A204.1 (cell line): ENCODE data around the gene BEND5.

Source experiments
- FAIRE-seq: peaks from 2 replicates; lab custom pipeline; 2012; peaks lifted over from hg19 to GRCh38; lab: Jason Lieb, UNC

Gene BEND5

DNA sequence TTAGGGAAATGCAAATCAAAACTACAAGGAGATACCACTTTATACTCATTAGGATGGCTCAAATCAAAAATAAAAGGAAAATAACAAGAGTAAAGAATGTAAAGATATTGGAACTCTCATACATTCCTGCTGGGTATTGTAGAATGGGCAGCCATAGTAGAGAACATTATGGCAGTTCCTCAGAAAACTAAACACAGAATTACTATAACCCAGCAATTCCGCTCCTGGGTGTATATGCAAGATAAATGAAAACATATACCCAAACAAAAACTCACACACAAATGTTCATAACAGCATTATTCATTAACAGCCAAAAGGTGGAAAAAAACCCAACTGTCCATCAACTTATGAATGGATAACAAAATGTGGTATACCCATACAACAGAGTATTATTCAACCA, 11.4 kb downstream of the BEND5 start:
- FAIRE-seq, result no peak

DNA sequence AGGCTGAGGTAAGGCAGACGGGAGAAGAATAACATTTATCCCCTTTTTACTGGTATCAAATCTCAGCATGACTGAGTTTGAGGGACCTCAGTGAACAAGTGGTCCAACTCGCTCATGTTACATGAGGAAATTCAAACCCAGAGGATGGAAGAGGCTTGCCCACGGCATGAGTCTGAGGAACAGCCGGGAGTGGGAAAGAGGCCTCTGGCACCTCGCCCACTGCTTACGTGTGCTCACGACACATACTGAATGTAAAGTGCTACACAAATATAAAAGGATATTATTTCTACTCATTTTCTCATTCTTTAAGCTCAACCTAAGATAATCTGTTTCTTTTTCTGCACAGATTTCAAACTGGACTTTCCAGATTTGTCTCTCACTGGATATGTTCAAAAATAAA, 14.7 kb downstream of the BEND5 start:
- no peak for FAIRE-seq

GRCh38 chr1:48761411-48761810, 15.3 kb downstream of the BEND5 start:
- no peak for FAIRE-seq

DNA sequence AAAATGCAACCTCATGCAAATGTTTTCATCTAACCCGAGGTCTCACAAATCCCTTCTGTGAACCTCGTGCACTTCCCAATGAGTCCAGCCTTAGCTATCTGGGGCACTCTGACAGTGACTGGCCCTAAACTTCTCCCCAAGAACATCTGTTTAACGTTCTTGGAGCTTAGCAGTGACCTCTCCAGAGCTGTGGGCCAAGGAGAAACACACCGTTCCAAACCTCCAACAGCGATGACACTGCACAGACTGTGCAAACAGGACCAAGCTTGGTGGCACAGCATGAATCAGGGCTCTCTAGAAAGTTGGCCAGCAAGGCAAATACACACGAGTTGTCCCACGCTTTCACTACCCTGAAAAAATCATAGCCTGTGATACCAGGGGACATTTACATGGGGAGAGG, 15.8 kb downstream of the BEND5 start:
- FAIRE-seq, result no peak

DNA sequence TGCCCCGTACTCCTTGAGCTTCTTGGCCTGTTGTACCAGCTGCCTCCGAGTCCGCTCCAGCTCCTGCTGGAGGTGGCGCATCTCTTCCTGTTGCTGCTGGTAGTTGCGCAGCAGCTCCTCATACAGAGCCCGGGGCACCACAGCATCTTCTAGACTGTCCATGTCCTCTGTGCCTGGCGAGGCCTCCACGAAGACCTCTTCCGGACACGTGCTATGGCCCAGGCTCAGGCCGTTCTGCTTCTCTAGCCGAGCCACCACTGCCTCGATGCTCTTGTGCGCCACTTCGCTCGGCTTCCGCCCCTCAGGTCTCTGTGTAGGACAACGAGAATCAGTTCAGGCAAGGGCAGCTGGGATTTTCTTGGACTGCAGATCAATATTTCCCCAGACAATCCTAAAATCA, 17.7 kb downstream of the BEND5 start:
- FAIRE-seq, result no peak

DNA sequence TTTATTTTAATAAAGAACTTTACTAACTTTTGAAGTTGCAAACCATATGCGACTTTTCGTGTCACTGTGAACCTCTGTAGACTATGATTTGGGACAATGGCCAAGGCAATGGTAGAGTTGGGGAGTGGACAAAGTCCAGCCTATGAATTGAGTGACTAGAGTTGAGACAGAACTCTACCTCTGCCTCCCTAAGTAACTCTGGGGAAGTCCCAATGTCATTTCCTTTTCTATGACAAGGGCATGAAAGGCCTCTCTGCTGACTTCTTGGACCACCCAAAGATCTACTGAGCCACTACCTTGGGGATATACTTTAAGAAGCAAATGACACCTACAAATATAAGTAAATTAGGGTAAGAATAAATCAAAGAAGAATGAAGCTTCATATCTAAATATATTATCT, 19.3 kb downstream of the BEND5 start:
- no peak for FAIRE-seq

DNA sequence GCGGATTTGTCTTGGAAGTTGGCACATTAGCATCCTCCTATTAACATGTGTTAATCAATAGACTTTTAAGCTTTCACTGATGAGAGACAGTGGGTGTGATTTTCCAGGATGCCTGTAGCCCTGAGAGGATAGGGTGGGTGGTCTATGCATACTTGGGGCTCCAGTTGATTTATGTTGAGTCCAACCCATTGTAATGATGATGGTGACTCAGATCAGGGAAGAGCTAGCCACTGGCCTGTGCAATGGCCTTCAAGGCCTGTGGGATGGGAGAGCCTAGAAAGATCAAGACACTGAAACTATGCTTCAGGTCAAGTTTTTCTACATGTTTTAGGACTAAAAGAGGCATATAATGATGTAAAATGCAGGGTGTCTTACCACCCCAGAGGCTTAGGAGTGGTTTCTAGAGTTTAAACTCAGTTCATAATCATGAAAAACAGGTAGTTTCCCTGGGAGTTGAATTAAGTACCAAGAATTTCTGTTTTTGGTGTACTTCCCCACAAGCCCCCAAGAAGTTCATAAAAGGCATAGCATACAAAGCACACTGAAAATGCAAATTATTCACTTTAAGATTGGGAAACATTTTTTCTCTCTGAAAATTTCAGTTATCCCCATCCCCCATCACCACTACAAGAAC, 19.9 kb downstream of the BEND5 start:
- FAIRE-seq, result no peak

DNA sequence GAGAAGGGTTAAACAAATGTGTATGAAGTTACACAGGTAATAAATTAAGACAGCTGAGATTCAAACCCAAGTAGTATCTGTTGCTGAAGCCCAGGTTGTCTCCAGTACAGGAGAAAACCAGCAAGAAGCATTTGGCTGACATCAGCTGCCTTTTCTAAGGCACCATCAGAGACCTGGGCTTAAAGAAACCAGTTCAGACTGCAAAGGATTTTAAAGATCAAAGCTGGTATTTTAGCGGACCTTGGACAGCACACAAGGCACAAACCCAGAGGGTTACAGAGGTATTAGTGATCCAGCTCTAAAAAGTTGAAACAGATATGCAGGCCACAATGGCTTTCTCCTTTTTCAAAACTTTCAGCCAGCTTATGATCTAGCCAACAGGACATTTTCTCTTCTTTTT, 23.4 kb downstream of the BEND5 start:
- no peak for FAIRE-seq

- FAIRE-seq, result no peak
Measured at GRCh38 chr1:48750109-48750508, 26.6 kb downstream of the BEND5 start.

GRCh38 chr1:48749068-48749467, 27.6 kb downstream of the BEND5 start:
- no peak for FAIRE-seq

DNA sequence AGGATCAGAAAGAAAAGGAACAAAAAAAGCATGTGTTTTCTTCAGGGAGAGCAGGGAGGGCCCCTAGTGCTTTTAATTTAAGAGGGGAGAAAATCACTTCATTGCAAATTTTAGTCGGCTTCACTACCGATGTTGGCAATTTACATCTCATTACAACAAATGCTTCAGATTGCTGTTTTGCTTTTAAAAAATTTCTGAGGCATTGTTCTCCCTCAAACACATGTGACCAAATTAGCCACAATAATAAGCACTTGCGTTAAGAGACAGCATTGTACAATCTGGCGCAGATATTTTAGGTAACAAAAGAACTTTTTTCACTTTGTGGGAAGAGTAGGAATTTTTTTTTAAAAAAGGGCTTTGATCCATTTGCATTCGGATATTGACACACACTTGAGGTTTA, 29.8 kb downstream of the BEND5 start:
- FAIRE-seq, result no peak

GRCh38 chr1:48744032-48744431, 32.7 kb downstream of the BEND5 start:
- FAIRE-seq, result no peak

DNA sequence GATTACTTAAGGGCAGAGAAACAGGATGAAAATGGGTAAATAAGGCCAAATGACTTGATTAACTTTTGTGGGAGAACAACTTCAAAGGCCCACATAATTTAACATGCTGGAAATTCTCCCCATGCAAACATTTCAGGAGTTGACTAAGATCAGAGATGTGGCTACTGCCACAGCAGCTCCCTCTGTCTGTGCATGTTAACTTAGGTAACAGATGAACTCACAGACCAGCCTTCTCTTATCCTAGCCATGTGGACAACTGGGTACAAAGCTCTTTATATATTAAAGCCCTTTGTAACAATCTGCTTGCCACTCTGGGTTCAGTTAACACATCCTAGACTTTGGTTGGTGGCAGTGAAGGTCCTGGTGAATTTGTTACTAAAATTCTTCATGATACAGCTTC, 33.2 kb downstream of the BEND5 start:
- FAIRE-seq, result no peak

- FAIRE-seq, result no peak
Measured at GRCh38 chr1:48741380-48741779, 35.3 kb downstream of the BEND5 start.

DNA sequence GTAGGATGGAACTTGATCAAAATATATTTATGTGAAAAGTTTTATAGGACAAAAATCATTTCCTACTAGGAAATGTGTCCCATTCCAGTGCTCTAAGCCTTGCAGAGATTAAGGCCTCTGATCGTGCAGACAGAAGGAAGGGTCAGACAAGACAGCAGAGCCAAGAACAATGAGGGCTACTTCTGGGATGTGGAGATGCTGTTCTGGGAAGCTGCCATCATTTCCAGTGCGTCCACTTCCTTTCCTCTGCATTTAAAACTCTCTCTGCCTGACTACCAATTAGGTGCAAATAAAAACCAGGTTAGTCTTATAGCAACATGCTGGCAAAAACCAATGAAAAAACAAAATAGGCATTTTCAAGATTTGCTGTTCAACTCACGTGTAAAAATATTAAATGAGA, 36.1 kb downstream of the BEND5 start:
- FAIRE-seq, result no peak

DNA sequence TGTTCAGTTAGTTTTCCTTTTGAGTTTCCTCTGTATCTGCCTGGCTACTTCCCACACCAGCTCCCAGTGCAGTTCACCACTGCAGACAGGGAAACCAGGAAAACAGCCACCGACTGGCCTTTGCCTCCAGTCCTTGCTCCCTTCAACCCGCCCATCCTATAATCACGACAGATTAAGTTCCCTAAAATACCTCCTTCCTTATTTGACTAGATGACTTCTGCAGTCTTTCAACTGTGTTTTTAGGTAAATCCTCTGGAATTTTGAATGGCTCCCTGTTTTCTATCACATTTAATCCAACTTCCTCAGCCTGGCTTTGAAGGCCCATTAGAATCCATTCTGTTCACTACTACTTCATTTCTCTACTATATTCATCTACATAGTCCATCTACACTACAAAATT, 37.6 kb downstream of the BEND5 start:
- FAIRE-seq, result no peak

DNA sequence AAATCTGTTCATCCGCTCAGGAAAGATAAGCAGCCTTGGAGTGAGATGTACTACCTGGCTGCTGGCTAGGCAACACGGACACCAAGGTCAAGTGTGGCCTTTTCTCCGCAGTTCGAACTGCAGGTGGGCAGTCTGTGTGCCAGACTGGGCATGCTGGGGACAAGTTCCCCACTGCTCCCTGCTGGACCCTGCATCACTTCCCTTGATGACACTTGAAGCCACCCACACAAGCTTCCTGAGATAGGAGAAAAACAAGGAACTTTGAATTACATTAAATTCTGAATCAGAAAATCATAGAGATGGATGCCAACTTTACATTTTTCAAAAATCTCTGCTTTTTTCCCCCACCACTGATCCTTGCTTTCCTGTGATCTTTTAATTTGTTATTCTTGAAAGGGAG, 38.3 kb downstream of the BEND5 start:
- FAIRE-seq, result no peak

DNA sequence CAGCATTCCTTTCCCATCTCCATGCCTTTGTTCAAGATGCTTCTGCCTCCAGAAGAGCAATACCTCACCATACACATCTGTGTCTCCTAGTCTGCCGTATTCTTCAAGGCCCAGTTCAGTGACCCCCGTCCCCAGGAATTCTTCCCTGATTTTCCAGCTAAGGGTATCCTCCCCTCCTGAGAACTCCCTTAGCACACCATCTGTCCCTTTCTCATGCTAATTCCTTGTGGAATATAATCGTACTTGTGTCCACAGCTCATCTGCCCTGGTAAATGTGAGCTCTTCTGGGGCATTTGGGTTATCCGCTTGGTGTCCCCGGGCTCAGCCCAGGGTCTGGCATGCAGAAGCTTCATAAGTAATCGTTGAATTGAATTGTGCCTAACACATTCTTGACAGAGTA, 40.9 kb downstream of the BEND5 start:
- FAIRE-seq, result no peak

DNA sequence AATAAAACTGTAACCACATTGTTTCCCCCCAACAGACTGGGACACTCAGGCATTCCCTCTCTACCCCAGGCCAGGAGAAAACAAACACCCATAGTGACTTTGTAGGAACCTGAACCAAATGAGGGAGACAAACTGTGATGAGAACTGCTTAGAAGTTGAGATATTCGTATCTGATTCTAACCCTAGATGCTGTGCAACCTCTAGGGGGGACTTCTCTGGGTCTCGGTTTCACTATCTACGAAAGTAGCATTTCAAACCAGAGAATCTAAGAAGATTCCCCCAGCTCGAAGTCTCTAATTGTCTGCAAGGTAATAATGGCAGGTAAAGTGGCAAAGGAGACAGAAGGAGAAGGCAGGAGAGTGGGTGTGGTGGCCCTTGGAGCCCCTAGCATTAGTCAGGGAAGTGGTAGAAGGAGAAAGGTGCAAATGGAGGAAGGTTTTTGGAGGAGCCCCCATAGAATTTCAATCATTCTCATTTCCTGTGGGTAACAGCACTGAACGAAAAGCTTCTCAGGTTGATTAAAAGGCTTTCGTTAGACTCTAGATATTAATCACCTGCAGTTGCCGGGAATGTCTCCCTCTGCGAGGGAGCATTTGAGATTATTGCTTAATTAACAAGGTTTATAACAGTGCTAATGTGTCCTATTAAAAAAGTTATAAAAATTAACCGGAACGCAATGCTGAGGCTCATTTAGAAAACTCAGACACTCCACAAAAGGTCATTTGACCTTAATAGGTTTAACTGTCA, 46.4 kb downstream of the BEND5 start:
- no peak for FAIRE-seq

GRCh38 chr1:48728584-48728983, 48.1 kb downstream of the BEND5 start:
- FAIRE-seq, result no peak

DNA sequence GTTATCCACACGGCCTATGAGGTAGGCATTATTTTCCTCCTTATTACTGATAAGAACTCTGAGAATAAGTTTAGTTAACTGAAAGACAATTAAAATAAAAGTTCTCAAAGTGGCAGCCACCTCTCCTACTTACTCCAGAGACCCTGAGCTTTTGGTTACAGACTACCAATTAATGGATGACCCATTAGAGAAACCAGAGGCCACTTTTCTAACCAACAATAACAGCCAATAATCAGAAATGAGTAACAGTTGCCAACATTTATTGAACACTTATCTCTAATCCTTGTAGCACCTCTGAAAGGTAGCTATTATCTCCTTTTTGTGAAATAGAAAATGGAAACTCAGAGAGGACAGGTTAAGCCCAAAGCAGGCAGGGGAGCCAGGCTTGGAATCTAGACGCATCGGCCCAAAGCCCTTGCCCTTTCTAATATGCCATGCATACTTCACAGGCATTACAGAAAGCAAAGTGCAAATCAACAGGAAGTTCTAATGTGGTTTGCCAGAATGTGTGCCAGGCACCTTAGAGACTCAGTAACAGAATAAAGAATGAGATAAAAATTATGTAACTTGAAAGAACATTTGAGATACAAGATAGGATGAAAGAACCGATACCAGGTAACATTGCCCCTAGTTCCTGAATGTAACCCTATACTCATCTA, 50.0 kb downstream of the BEND5 start:
- FAIRE-seq, result no peak

DNA sequence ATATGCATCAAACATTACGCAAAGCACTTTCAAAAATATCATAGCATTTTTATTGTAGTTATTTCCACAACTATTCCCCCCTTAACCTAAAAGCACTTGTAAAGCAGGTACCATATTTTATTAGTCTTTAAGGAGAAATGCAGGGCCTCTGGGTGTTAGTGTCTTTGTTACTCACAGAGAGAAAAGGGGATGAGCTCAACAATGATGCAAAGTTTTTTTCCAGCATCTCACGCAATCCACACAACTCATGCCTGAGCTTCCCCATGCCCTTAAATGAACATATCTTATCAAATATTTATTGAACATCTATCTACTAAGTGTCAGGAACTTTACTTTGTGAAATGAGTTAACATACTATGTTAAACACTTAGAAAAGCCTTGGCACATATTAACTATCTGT, 50.6 kb downstream of the BEND5 start:
- FAIRE-seq, result no peak

DNA sequence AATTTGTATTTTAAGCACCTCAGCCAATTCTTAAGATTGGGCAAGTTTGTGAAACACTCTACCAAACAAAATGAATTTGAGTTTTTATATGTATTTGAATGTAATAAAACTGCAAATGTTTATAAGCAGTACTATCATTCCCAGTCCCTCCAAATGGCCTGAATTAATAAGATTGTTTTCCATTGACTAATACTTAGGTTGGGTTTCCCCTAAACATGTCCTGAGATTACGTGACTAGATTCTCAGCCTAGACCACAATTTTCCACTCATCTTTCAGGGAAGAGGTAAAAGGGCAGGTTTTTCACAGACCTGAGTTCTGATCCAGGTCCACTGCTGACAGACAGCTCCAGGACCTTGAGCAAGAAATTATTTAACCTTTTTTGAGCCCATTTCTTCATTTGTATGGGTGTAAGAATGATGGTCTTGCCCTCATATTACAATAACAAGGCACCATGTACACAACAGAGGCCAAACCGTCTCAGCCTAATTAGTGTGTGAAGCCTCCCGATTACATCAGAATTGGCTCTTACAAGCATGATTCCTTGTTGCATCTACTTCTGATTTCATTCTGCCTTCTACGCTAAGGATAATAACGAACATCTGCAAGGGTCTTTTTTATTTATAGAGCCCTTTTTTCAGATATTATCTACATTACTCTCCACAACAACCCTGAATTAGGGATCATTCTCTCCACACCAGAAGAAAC, 51.2 kb downstream of the BEND5 start:
- no peak for FAIRE-seq
